Keratinocyte (primary cell): ENCODE data around the gene RAB2B. TPM values are rescaled to one million over a fixed set of nuclear protein-coding genes. Genes with fewer than 3 reads are reported as not detected.

Experiments
- DNase-seq: peaks from one replicate; pipeline ENCODE4 v3.0.0-alpha.2; 2011; ENCODE audit warnings: low read depth, missing footprints, low spot score
- FAIRE-seq: peaks from 2 replicates; lab custom pipeline; 2011; peaks lifted over from hg19 to GRCh38; lab: Jason Lieb, UNC
- H2AFZ ChIP-seq: 2 replicates; pipeline ENCODE4 v1.6.0; 2012; ENCODE audit warnings: low read length, control low read depth, inconsistent platforms; ENCODE audit not compliant: control insufficient read depth
- H3K27ac ChIP-seq: 2 replicates; pipeline ENCODE4 v1.5.1; 2011; ENCODE audit warnings: low read length; ENCODE audit not compliant: control insufficient read depth, insufficient read depth
- H3K27me3 ChIP-seq: 3 replicates; pipeline ENCODE4 v1.6.0; 2011; ENCODE audit warnings: low read length; ENCODE audit not compliant: control insufficient read depth, insufficient read depth; ENCODE audit errors: extremely low read depth
- H3K36me3 ChIP-seq, 2 experiments: 2 replicates in 1 of 2; 3 replicates in 1 of 2; pipeline ENCODE4 v1.5.1; 2011; ENCODE audit warnings: low read length in 2 of 2, mild to moderate bottlenecking in 1 of 2; ENCODE audit not compliant: control insufficient read depth in 2 of 2, insufficient read depth in 2 of 2; ENCODE audit errors: extremely low read depth in 1 of 2
- H3K4me1 ChIP-seq: 3 replicates; pipeline ENCODE4 v1.5.1; 2011; ENCODE audit warnings: low read length; ENCODE audit not compliant: control insufficient read depth, insufficient read depth; ENCODE audit errors: extremely low read depth
- H3K4me2 ChIP-seq: 3 replicates; pipeline ENCODE4 v1.6.0; 2011; ENCODE audit warnings: low read depth, low read length; ENCODE audit not compliant: control insufficient read depth, insufficient read depth; ENCODE audit errors: extremely low read depth
- H3K4me3 ChIP-seq, 3 experiments: fragments of 200-600 bp in 1 of 3; sonication (generic) in 1 of 3; 2 replicates in 2 of 3; 3 replicates in 1 of 3; pipeline ENCODE4 v1.5.1; 2011 to 2016; ENCODE audit warnings: low read length in 3 of 3, mild to moderate bottlenecking in 3 of 3, control low read depth in 2 of 3, inconsistent platforms in 1 of 3, low read depth in 1 of 3, mixed read lengths in 1 of 3, mixed run types in 1 of 3, moderate library complexity in 1 of 3; ENCODE audit not compliant: control insufficient read depth in 2 of 3, insufficient read depth in 2 of 3; ENCODE audit errors: extremely low read depth in 1 of 3
- H3K79me2 ChIP-seq: 2 replicates; pipeline ENCODE4 v1.6.0; 2012; ENCODE audit warnings: low read length; ENCODE audit not compliant: control insufficient read depth, insufficient read depth
- H3K9ac ChIP-seq: 3 replicates; pipeline ENCODE4 v1.6.0; 2011; ENCODE audit warnings: low read length; ENCODE audit not compliant: control insufficient read depth, insufficient read depth; ENCODE audit errors: extremely low read depth
- H3K9me1 ChIP-seq: 3 replicates; pipeline ENCODE4 v1.6.0; 2011; ENCODE audit warnings: low read length; ENCODE audit not compliant: control insufficient read depth, insufficient read depth; ENCODE audit errors: extremely low read depth
- H3K9me3 ChIP-seq: 2 replicates; pipeline ENCODE4 v1.5.1; 2012; ENCODE audit warnings: low read depth, low read length; ENCODE audit not compliant: control insufficient read depth
- H4K20me1 ChIP-seq: 3 replicates; pipeline ENCODE4 v1.6.0; 2011; ENCODE audit warnings: low read length; ENCODE audit not compliant: control insufficient read depth, insufficient read depth; ENCODE audit errors: extremely low read depth
- EZH2 ChIP-seq: IDR thresholded peaks from one replicate; pipeline ENCODE4 v1.6.1; 2012; ENCODE audit warnings: inconsistent platforms, mild to moderate bottlenecking, low read length, moderate library complexity
- dilution Hi-C: fragments of 300-500 bp; cut with MboI; formaldehyde crosslinking; loops from one replicate; pipeline ENCODE4 v1.7.0; 2020; ENCODE audit warnings: low sequenced_read_pairs; ENCODE audit not compliant: extremely low pct_ligation_motif_present
- polyA plus RNA-seq, 5 experiments: library from polyadenylated mRNA; depleted of rRNA in 3 of 5; stranded (reverse) in 3 of 5; stranded (forward) in 1 of 5; unstranded in 1 of 5; fragments of >200 nt; gene quantifications; 1 replicate in 1 of 5; 2 replicates in 3 of 5; 3 replicates in 1 of 5; pipeline versions ENCODE4 v1.2.1 to v1.2.3, GENCODE V29; 2011 to 2012; ENCODE audit warnings: missing spikeins in 2 of 5, low read depth in 1 of 5, low replicate concordance in 1 of 5
- TF ChIP-seq, protein P1 (sequence below), 3 experiments: IDR thresholded peaks in 1 of 3; conservative IDR thresholded peaks in 1 of 3; optimal IDR thresholded peaks in 1 of 3; 2 replicates in 2 of 3; 3 replicates in 1 of 3; pipeline versions ENCODE3 to v1.5.1; 2011; ENCODE audit warnings: low read length in 3 of 3, mild to moderate bottlenecking in 3 of 3, moderate library complexity in 2 of 3, control low read depth in 1 of 3, inconsistent platforms in 1 of 3; ENCODE audit not compliant: insufficient read depth in 2 of 3; ENCODE audit errors: extremely low read depth in 1 of 3

Gene RAB2B
- polyA plus RNA-seq, 1 donor (not counting 4 experiments of a cell fraction or from before 2014, with no cell fraction given) = 18.3 TPM

DNA sequence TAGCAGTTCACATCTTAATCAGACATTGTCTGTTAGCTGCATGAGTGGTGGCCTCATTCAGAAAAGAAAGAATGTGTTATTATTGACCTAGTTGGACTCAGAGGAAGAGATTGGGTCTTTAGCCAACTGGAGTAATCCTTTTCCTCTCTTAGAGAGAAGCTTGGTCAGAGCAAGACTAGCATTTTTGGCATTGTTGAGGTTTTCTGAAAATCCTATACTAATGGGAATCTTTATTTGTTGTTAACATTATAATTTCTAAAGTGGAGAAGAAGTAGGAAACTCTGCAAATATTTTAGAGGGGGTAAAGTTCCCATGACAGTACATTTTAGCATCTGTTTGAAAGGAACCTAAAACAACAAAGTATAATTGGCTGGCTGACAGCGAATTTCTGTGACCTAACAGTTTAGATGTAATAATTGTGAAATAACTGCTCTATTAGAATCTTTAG, 9.9 kb upstream of the RAB2B start:
- H3K79me2 ChIP-seq = peaks cover 18% of the 10 kb centered on the region
- FAIRE-seq (no peak), DNase-seq (no peak)
- no peaks in the 10 kb centered on the region for H3K9me1 ChIP-seq
- H3K9me3 ChIP-seq = no peaks in the 10 kb centered on the region
- H3K4me2 ChIP-seq = no peak overlapping the region
- H4K20me1 ChIP-seq = no peaks in the 10 kb centered on the region
- H3K9ac ChIP-seq = no peak overlapping the region
- dilution Hi-C loops = no loop called here
- peaks cover 9 to 12% of the 10 kb centered on the region in 2 experiments for H3K36me3 ChIP-seq
- no peaks in the 10 kb centered on the region for H3K27me3 ChIP-seq
- no peak overlapping the region for H3K4me3 ChIP-seq
- TF ChIP-seq, protein P1, sequence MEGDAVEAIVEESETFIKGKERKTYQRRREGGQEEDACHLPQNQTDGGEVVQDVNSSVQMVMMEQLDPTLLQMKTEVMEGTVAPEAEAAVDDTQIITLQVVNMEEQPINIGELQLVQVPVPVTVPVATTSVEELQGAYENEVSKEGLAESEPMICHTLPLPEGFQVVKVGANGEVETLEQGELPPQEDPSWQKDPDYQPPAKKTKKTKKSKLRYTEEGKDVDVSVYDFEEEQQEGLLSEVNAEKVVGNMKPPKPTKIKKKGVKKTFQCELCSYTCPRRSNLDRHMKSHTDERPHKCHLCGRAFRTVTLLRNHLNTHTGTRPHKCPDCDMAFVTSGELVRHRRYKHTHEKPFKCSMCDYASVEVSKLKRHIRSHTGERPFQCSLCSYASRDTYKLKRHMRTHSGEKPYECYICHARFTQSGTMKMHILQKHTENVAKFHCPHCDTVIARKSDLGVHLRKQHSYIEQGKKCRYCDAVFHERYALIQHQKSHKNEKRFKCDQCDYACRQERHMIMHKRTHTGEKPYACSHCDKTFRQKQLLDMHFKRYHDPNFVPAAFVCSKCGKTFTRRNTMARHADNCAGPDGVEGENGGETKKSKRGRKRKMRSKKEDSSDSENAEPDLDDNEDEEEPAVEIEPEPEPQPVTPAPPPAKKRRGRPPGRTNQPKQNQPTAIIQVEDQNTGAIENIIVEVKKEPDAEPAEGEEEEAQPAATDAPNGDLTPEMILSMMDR (optimal IDR thresholded peaks at IDR 0.05 in 1 of 3, IDR thresholded peaks at IDR 0.05 in 1 of 3, conservative IDR thresholded peaks at IDR 0.05 in 1 of 3; ENCODE audit: extremely low read depth in 1 of 3, insufficient read depth in 2 of 3, low read length in 3 of 3) = no peak
- TF ChIP-seq EZH2 = no peak
- H3K27ac ChIP-seq = no peak overlapping the region
- H2AFZ ChIP-seq = no peak overlapping the region
- H3K4me1 ChIP-seq = no peaks in the 10 kb centered on the region

DNA sequence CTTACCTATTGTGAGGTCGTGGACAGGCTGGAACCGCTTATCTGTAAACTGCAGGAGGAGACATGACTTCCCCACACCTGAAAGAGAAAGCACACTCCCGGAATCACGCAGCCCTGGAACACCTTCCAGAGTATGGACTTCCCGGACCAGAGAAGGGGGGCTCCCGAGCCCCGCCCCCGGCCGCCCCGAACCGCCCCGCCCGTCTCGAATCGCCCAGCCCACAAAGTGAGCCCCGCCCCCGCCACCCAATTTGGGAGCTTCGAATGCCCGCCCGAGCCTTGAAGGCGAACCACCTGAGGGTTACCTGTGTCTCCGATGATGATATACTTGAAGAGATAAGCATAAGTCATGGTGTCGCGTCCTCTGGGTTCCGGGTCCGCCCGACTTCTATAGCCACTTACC, 235 bp downstream of the RAB2B start:
- Histone ChIP-seq H3K27me3 (no peaks in the 10 kb centered on the region), H3K4me1 (peaks cover 13% of the 10 kb centered on the region), H2AFZ (peak overlapping the region; percentile 98), H3K9ac (peak overlapping the region; percentile 91), H3K36me3 (peaks cover 0 to 4% of the 10 kb centered on the region in 2 experiments), H3K9me3 (no peaks in the 10 kb centered on the region), H3K9me1 (no peaks in the 10 kb centered on the region), H3K79me2 (peaks cover 43% of the 10 kb centered on the region), H4K20me1 (no peaks in the 10 kb centered on the region), H3K4me3 (peak overlapping the region; percentile 97 to 99 (median 98)), H3K4me2 (peak overlapping the region; percentile 88), H3K27ac (peak overlapping the region; percentile 92)
- DNase-seq (peak; percentile 48), FAIRE-seq (no peak)
- TF ChIP-seq, protein P1 (optimal IDR thresholded peaks at IDR 0.05 in 1 of 3, IDR thresholded peaks at IDR 0.05 in 1 of 3, conservative IDR thresholded peaks at IDR 0.05 in 1 of 3; ENCODE audit: extremely low read depth in 1 of 3, insufficient read depth in 2 of 3, low read length in 3 of 3) = no peak
- TF ChIP-seq EZH2 = no peak
- dilution Hi-C loops = no loop called here
